HepG2 (cell line): Measurements from ENCODE around the gene MIF4GD. TPM values are rescaled to one million over a fixed set of nuclear protein-coding genes. Genes with fewer than 3 reads are reported as not detected.

ENCODE experiments used
- CCDC6 ChIP-seq: sonication (generic); formaldehyde crosslinking; IDR thresholded peaks from 2 replicates; pipeline ENCODE4 v1.8.1; 2022; ENCODE audit warnings: mild to moderate bottlenecking, missing genetic modification reagents, moderate library complexity
- CENPT ChIP-seq: sonication (generic); formaldehyde crosslinking; IDR thresholded peaks from 2 replicates; pipeline ENCODE4 v1.8.0; 2022; ENCODE audit warnings: low read depth, mild to moderate bottlenecking, moderate library complexity, missing genetic modification reagents
- FOXC1 ChIP-seq: sonication (generic); formaldehyde crosslinking; IDR thresholded peaks from 2 replicates; pipeline ENCODE4 v1.8.0; 2022; ENCODE audit warnings: mild to moderate bottlenecking, missing genetic modification reagents, borderline replicate concordance
- HOXA3 ChIP-seq: sonication (generic); formaldehyde crosslinking; IDR thresholded peaks from 2 replicates; pipeline ENCODE4 v1.5.0; 2020; ENCODE audit warnings: missing genetic modification reagents
- MAZ ChIP-seq, 2 experiments: sonication (generic) in 1 of 2; formaldehyde crosslinking in 1 of 2; IDR thresholded peaks; 2 replicates each; pipeline versions ENCODE4 v1.5.0 to v1.6.1; 2012 to 2020; ENCODE audit warnings: low read depth in 2 of 2, mild to moderate bottlenecking in 2 of 2, borderline replicate concordance in 1 of 2, improper control_type of control experiment in 1 of 2, low read length in 1 of 2, missing genetic modification reagents in 1 of 2, moderate library complexity in 1 of 2
- NFATC3 ChIP-seq: sonication (generic); formaldehyde crosslinking; IDR thresholded peaks from 2 replicates; pipeline ENCODE4 v1.5.1; 2020; ENCODE audit warnings: mild to moderate bottlenecking, missing genetic modification reagents
- NONO ChIP-seq, 2 experiments: fragments of 450-650 bp in 1 of 2; sonication (generic) in 1 of 2; formaldehyde crosslinking in 1 of 2; IDR thresholded peaks in 1 of 2; conservative IDR thresholded peaks in 1 of 2; 2 replicates each; pipeline versions ENCODE4 v1.6.1 to v1.8.0; 2017 to 2022; ENCODE audit warnings: mild to moderate bottlenecking in 1 of 2, missing genetic modification reagents in 1 of 2, moderate library complexity in 1 of 2
- SATB2 ChIP-seq: sonication (generic); formaldehyde crosslinking; IDR thresholded peaks from 2 replicates; pipeline ENCODE4 v1.5.0; 2020; ENCODE audit warnings: missing genetic modification reagents
- SMYD3 ChIP-seq: sonication (generic); formaldehyde crosslinking; IDR thresholded peaks from 2 replicates; pipeline ENCODE4 v1.8.1; 2023; ENCODE audit warnings: mild to moderate bottlenecking, missing genetic modification reagents
- SNRNP70 ChIP-seq: fragments of 200-400 bp; formaldehyde crosslinking; IDR thresholded peaks from 2 replicates; pipeline ENCODE4 v1.6.1; 2017; ENCODE audit warnings: mild to moderate bottlenecking, low read depth, low read length, moderate library complexity
- SRSF4 ChIP-seq: fragments of 200-400 bp; formaldehyde crosslinking; IDR thresholded peaks from one replicate; pipeline ENCODE4 v1.6.1; 2018; ENCODE audit warnings: mild to moderate bottlenecking, low read depth, low read length, moderate library complexity; ENCODE audit not compliant: poor library complexity, severe bottlenecking
- TOPORS ChIP-seq: sonication (generic); formaldehyde crosslinking; IDR thresholded peaks from 2 replicates; pipeline ENCODE4 v1.8.0; 2023; ENCODE audit warnings: mild to moderate bottlenecking, missing genetic modification reagents
- ZFX ChIP-seq: sonication (generic); formaldehyde crosslinking; IDR thresholded peaks from 2 replicates; pipeline ENCODE4 v1.4.0; 2020; ENCODE audit warnings: mild to moderate bottlenecking, low read depth, missing genetic modification reagents, moderate library complexity
- ZNF333 ChIP-seq: sonication (generic); formaldehyde crosslinking; IDR thresholded peaks from 2 replicates; pipeline ENCODE4 v1.4.0; 2020; ENCODE audit warnings: mild to moderate bottlenecking, missing genetic modification reagents, borderline replicate concordance
- ZNF761 ChIP-seq: sonication (generic); formaldehyde crosslinking; conservative IDR thresholded peaks from 2 replicates; pipeline ENCODE4 v1.4.0; 2020; ENCODE audit warnings: mild to moderate bottlenecking, missing genetic modification reagents
- ZNF780A ChIP-seq: sonication (generic); formaldehyde crosslinking; IDR thresholded peaks from 2 replicates; pipeline ENCODE4 v1.8.0; 2022; ENCODE audit warnings: mild to moderate bottlenecking, missing genetic modification reagents, moderate library complexity
- ZSCAN20 ChIP-seq: sonication (generic); formaldehyde crosslinking; IDR thresholded peaks from 2 replicates; pipeline ENCODE4 v1.4.0; 2020; ENCODE audit warnings: missing genetic modification reagents, mild to moderate bottlenecking, borderline replicate concordance
- polyA plus RNA-seq, 8 experiments: library from polyadenylated mRNA; depleted of rRNA in 3 of 8; stranded (reverse) in 7 of 8; unstranded in 1 of 8; fragments of >200 nt; fragmentation: Illumina TruSeq in 4 of 8; extraction: Trizol in 4 of 8; gene quantifications; 2 replicates each; pipeline versions ENCODE4 v1.2.1 to v1.2.3, GENCODE V29; 2011 to 2016; ENCODE audit warnings: low read depth in 4 of 8, missing spikeins in 1 of 8, mixed read lengths in 1 of 8; ENCODE audit not compliant: insufficient read depth in 1 of 8
- total RNA-seq, 5 experiments: library from RNA; depleted of rRNA; stranded (reverse); fragments of >200 nt; fragmentation: Illumina TruSeq; extraction: Trizol; gene quantifications; 2 replicates each; pipeline ENCODE4 v1.2.3, GENCODE V29; 2016; ENCODE audit warnings: low read depth in 1 of 5
- TF ChIP-seq, protein P1 (sequence below): IDR thresholded peaks from 2 replicates; pipeline ENCODE4 v1.6.1; 2016; ENCODE audit warnings: low read depth, missing genetic modification reagents, missing compliant biosample characterization
- TF ChIP-seq, protein P2 (sequence below): sonication (generic); formaldehyde crosslinking; IDR thresholded peaks from 2 replicates; pipeline ENCODE4 v1.5.1; 2020; ENCODE audit warnings: mild to moderate bottlenecking, missing genetic modification reagents, borderline replicate concordance
- TF ChIP-seq, protein P3 (sequence below): sonication (generic); formaldehyde crosslinking; IDR thresholded peaks from 2 replicates; pipeline ENCODE4 v1.5.1; 2020; ENCODE audit warnings: missing genetic modification reagents, mild to moderate bottlenecking, borderline replicate concordance

MIF4GD gene
- total and polyA plus RNA-seq, 2 of the 13 experiments (the other 11 are each of a cell fraction or from before 2014, with no cell fraction given), result 14.0 to 28.0 TPM

DNA sequence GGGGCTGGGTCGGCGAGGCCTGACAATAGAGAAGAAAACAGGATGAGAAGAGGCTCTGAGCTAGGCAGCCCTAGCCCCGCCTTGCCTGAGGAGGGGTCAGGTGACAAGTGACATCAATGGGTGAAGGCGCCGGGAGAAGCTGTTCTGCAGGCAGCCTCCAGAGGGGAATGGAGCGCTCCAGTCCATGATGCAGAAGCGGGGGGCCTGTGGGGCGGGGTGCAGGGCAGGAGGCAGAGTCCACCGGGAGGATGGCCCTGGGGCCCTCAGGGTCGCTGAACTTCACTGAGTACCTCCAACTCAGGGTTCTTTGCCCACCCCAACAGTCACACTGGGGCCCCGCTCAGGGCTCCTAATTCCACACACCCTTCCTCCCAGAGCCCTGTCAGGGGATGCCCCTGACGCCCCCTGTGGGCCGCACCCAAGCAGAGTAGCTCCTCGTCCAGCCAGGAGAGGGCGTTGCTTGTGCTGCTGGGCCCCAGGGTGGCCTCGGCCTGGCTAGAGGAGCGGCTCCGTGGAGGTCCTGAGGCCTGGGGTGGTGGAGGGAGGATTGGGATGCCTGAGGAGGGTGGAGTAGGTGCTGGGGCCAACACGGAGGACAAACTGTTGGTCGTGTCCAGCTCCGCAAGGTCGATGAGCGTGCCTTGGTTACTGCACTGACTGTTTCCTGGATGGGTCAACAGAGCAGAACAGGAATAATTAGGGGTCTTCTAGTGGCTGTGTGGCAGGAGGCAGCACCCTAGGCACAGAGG is 30.5 kb downstream of the MIF4GD start (continued):
- TF ChIP-seq HOXA3 (no peak), MAZ (IDR thresholded peaks at IDR 0.05; ENCODE audit: borderline replicate concordance, low read depth, low read length) (no peak), MAZ (CRISPR knock-in tag; IDR thresholded peaks at IDR 0.05; ENCODE audit: low read depth) (no peak), ZSCAN20 (CRISPR knock-in tag) (no peak), CENPT (0 out of 2 replicates have a peak, but pooled peaks have one; percentile 33), NONO (IDR thresholded peaks at IDR 0.05) (no peak), NONO (CRISPR knock-in tag; conservative IDR thresholded peaks at IDR 0.05) (no peak; the same call in 1 of the 2 replicates), SNRNP70 (no peak), TOPORS (CRISPR knock-in tag) (no peak), ZNF333 (CRISPR knock-in tag) (0 out of 2 replicates have a peak, but pooled peaks have one; percentile 64), FOXC1 (CRISPR knock-in tag) (no peak), SMYD3 (CRISPR knock-in tag) (no peak), ZFX (peak; percentile 45), ZNF780A (no peak), NFATC3 (no peak), SRSF4 (no peak), SATB2 (CRISPR knock-in tag) (no peak), CCDC6 (CRISPR knock-in tag) (no peak), ZNF761 (CRISPR knock-in tag) (0 out of 2 replicates have a peak, but pooled peaks have one; percentile 47)
- TF ChIP-seq, protein P1, sequence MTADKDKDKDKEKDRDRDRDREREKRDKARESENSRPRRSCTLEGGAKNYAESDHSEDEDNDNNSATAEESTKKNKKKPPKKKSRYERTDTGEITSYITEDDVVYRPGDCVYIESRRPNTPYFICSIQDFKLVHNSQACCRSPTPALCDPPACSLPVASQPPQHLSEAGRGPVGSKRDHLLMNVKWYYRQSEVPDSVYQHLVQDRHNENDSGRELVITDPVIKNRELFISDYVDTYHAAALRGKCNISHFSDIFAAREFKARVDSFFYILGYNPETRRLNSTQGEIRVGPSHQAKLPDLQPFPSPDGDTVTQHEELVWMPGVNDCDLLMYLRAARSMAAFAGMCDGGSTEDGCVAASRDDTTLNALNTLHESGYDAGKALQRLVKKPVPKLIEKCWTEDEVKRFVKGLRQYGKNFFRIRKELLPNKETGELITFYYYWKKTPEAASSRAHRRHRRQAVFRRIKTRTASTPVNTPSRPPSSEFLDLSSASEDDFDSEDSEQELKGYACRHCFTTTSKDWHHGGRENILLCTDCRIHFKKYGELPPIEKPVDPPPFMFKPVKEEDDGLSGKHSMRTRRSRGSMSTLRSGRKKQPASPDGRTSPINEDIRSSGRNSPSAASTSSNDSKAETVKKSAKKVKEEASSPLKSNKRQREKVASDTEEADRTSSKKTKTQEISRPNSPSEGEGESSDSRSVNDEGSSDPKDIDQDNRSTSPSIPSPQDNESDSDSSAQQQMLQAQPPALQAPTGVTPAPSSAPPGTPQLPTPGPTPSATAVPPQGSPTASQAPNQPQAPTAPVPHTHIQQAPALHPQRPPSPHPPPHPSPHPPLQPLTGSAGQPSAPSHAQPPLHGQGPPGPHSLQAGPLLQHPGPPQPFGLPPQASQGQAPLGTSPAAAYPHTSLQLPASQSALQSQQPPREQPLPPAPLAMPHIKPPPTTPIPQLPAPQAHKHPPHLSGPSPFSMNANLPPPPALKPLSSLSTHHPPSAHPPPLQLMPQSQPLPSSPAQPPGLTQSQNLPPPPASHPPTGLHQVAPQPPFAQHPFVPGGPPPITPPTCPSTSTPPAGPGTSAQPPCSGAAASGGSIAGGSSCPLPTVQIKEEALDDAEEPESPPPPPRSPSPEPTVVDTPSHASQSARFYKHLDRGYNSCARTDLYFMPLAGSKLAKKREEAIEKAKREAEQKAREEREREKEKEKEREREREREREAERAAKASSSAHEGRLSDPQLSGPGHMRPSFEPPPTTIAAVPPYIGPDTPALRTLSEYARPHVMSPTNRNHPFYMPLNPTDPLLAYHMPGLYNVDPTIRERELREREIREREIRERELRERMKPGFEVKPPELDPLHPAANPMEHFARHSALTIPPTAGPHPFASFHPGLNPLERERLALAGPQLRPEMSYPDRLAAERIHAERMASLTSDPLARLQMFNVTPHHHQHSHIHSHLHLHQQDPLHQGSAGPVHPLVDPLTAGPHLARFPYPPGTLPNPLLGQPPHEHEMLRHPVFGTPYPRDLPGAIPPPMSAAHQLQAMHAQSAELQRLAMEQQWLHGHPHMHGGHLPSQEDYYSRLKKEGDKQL (CRISPR knock-in tag), result no peak
- TF ChIP-seq, protein P2, sequence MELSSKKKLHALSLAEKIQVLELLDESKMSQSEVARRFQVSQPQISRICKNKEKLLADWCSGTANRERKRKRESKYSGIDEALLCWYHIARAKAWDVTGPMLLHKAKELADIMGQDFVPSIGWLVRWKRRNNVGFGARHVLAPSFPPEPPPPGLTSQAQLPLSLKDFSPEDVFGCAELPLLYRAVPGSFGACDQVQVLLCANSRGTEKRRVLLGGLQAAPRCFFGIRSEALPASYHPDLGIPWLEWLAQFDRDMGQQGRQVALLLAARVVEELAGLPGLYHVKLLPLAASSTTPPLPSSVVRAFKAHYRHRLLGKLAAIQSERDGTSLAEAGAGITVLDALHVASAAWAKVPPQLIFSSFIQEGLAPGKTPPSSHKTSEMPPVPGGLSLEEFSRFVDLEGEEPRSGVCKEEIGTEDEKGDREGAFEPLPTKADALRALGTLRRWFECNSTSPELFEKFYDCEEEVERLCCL (CRISPR knock-in tag), result no peak
- TF ChIP-seq, protein P3, sequence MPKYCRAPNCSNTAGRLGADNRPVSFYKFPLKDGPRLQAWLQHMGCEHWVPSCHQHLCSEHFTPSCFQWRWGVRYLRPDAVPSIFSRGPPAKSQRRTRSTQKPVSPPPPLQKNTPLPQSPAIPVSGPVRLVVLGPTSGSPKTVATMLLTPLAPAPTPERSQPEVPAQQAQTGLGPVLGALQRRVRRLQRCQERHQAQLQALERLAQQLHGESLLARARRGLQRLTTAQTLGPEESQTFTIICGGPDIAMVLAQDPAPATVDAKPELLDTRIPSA (CRISPR knock-in tag), result no peak
